H1 (cell line): ENCODE results near the gene DCTN5. TPM values are rescaled to one million over a fixed set of nuclear protein-coding genes. Genes with fewer than 3 reads are reported as not detected.
A peak's percentile ranks its signal among the peaks of the same experiment; 100 is the strongest.

Experiments used
- ATF2 ChIP-seq: IDR thresholded peaks from 2 replicates; pipeline ENCODE4 v1.6.1; 2012; ENCODE audit warnings: low read length, inconsistent platforms
- CBX5 ChIP-seq: fragments of 300-800, 300-1000 bp; sonication (generic); IDR thresholded peaks from 2 replicates; pipeline ENCODE4 v1.7.1; 2016; ENCODE audit warnings: antibody characterized with exemption, low read length, low read depth
- CTCF ChIP-seq, 3 experiments: IDR thresholded peaks; 1 replicate in 2 of 3; 2 replicates in 1 of 3; pipeline versions ENCODE4 v1.5.1 to v1.6.1; 2011; ENCODE audit warnings: low read length in 3 of 3, mild to moderate bottlenecking in 3 of 3, inconsistent platforms in 2 of 3, low read depth in 1 of 3, moderate library complexity in 1 of 3; ENCODE audit not compliant: insufficient read depth in 1 of 3; ENCODE audit errors: control extremely low read depth in 1 of 3
- E2F6 ChIP-seq: IDR thresholded peaks from 2 replicates; pipeline ENCODE4 v1.6.1; 2012; ENCODE audit warnings: inconsistent platforms
- EGR1 ChIP-seq: IDR thresholded peaks from 2 replicates; pipeline ENCODE4 v1.6.1; 2011; ENCODE audit warnings: low read depth, low read length, borderline replicate concordance
- EZH2 ChIP-seq: fragments of 200-600 bp; sonication (generic); IDR thresholded peaks from 2 replicates; pipeline ENCODE4 v1.7.1; 2012; ENCODE audit warnings: low read depth, mild to moderate bottlenecking, moderate library complexity, low read length, inconsistent platforms; ENCODE audit not compliant: severe bottlenecking
- FOSL1 ChIP-seq: IDR thresholded peaks from 2 replicates; pipeline ENCODE4 v1.6.1; 2011; ENCODE audit warnings: mild to moderate bottlenecking, low read depth, low read length, moderate library complexity; ENCODE audit not compliant: insufficient read depth
- GABPA ChIP-seq: IDR thresholded peaks from 2 replicates; pipeline ENCODE4 v1.6.1; 2011; ENCODE audit warnings: mild to moderate bottlenecking, low read length, moderate library complexity, borderline replicate concordance; ENCODE audit not compliant: insufficient read depth
- HDAC2 ChIP-seq, 2 experiments: fragments of 300-600 bp in 1 of 2; sonication (generic) in 1 of 2; IDR thresholded peaks; 2 replicates each; pipeline ENCODE4 v1.6.1; 2011 to 2012; ENCODE audit warnings: low read depth in 2 of 2, low read length in 2 of 2, mild to moderate bottlenecking in 2 of 2, moderate library complexity in 2 of 2, borderline replicate concordance in 1 of 2, inconsistent platforms in 1 of 2
- HDAC6 ChIP-seq: IDR thresholded peaks from one replicate; pipeline ENCODE4 v1.7.1; 2012; ENCODE audit warnings: low read depth, mild to moderate bottlenecking, inconsistent platforms, low read length, moderate library complexity
- JUN ChIP-seq: IDR thresholded peaks from 2 replicates; pipeline ENCODE4 v1.6.1; 2011; ENCODE audit warnings: low read depth, mild to moderate bottlenecking, improper control_type of control experiment, low read length
- JUND ChIP-seq: IDR thresholded peaks from 2 replicates; pipeline ENCODE4 v1.6.1; 2011; ENCODE audit warnings: mild to moderate bottlenecking, improper control_type of control experiment, low read length
- POU5F1 ChIP-seq: IDR thresholded peaks from 2 replicates; pipeline ENCODE4 v1.6.1; 2011; ENCODE audit warnings: low read depth, mild to moderate bottlenecking, low read length, moderate library complexity
- SIN3A ChIP-seq, 2 experiments: IDR thresholded peaks in 1 of 2; conservative IDR thresholded peaks in 1 of 2; 2 replicates each; pipeline ENCODE4 v1.6.1; 2011 to 2012; ENCODE audit warnings: low read length in 2 of 2, improper control_type of control experiment in 1 of 2, low read depth in 1 of 2, mild to moderate bottlenecking in 1 of 2
- SIRT6 ChIP-seq: IDR thresholded peaks from one replicate; pipeline ENCODE4 v1.7.1; 2012; ENCODE audit warnings: low read length, inconsistent platforms
- SIX5 ChIP-seq: IDR thresholded peaks from 2 replicates; pipeline ENCODE4 v1.6.1; 2011; ENCODE audit warnings: mild to moderate bottlenecking, low read depth, low read length
- TBP ChIP-seq: IDR thresholded peaks from 2 replicates; pipeline ENCODE4 v1.6.1; 2011; ENCODE audit warnings: low read depth, low read length, improper control_type of control experiment
- TEAD4 ChIP-seq: IDR thresholded peaks from 2 replicates; pipeline ENCODE4 v1.6.1; 2012; ENCODE audit warnings: low read depth, low read length, inconsistent platforms, mixed read lengths
- polyA plus RNA-seq, 7 experiments: library from polyadenylated mRNA; depleted of rRNA in 3 of 7; stranded (reverse) in 5 of 7; unstranded in 2 of 7; fragments of >200 nt in 5 of 7; fragments of 200-250 nt in 2 of 7; gene quantifications; 1 replicate in 5 of 7; 2 replicates in 1 of 7; 4 replicates in 1 of 7; pipeline versions ENCODE4 v1.2.1 to v1.2.3, GENCODE V29; 2011 to 2013; ENCODE audit warnings: missing spikeins in 2 of 7, mixed read lengths in 2 of 7
- total RNA-seq: library from RNA; stranded (reverse); fragmentation: NEBNext Ultra II Directional; extraction: Animal tissue kit (Norgen Biotek cat#: 25700); gene quantifications from 2 replicates; pipeline ENCODE4 v1.2.1, GENCODE V29; 2021

The DCTN5 gene
- total and polyA plus RNA-seq, 2 of the 8 experiments (the other 6 are each of a cell fraction or from before 2014, with no cell fraction given): 36.0 to 74.0 TPM

GRCh38 chr16:23678430-23679273, 37.4 kb downstream of the DCTN5 start, which contains the start of gene PLK1 (continued):
- TF ChIP-seq CTCF (IDR thresholded peaks at IDR 0.05; ENCODE audit: control extremely low read depth in 1 of 3, insufficient read depth in 1 of 3, low read depth in 1 of 3, low read length in 3 of 3) (peak; percentile 18 to 49 (median 47)), E2F6 (peak; percentile 82), EZH2 (no peak), JUN (0 out of 2 replicates have a peak, but pooled peaks have one; percentile 49), TBP (peak; percentile 61), HDAC2 (IDR thresholded peaks at IDR 0.05; ENCODE audit: borderline replicate concordance in 1 of 2, low read depth in 2 of 2, low read length in 2 of 2) (peak; percentile 92 to 97), FOSL1 (no peak), SIN3A (conservative IDR thresholded peaks at IDR 0.05 in 1 of 2, IDR thresholded peaks at IDR 0.05 in 1 of 2; ENCODE audit: low read depth in 1 of 2, low read length in 2 of 2) (peak; percentile 74 to 87; a peak in 2 of 4 replicates), POU5F1 (no peak), SIRT6 (no peak), HDAC6 (no peak), CBX5 (no peak), TEAD4 (0 out of 2 replicates have a peak, but pooled peaks have one; percentile 1), SIX5 (no peak), JUND (no peak), EGR1 (0 out of 2 replicates have a peak, but pooled peaks have one; percentile 17), GABPA (no peak), ATF2 (peak; percentile 46; the same call in 1 of the 2 replicates)
